GM10847 (cell line): ENCODE data around the gene WDR7.

Source experiments
- POLR2A ChIP-seq: IDR thresholded peaks from 2 replicates; pipeline ENCODE4 v1.6.1; 2011; ENCODE audit not compliant: insufficient read length; ENCODE audit errors: extremely low read depth

WDR7 gene

GRCh38 chr18:56959120-56959519, 308.0 kb downstream of the WDR7 start:
- TF ChIP-seq POLR2A = no peak

- TF ChIP-seq POLR2A = no peak
Observed at GRCh38 chr18:56962322-56962721, 311.2 kb downstream of the WDR7 start.

DNA sequence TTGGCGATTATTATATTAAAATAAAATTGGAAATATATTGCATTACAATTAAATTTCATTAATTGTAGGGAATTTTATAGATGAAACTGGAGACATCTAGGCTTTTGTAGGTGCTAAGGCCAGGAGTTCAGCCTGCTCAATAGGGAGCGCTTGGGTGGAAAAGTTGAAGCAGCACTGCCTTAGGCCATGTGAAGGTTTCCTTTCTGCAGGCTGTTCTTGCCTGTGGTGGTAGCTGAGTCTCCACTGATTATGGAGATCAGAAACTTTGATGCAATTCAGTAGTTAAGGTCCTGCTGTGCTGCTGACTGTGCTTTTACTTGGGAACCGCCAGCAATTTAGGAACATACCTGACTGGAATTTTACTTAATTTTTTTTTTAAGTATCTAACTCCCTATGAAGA, 315.9 kb downstream of the WDR7 start:
- TF ChIP-seq POLR2A = no peak

DNA sequence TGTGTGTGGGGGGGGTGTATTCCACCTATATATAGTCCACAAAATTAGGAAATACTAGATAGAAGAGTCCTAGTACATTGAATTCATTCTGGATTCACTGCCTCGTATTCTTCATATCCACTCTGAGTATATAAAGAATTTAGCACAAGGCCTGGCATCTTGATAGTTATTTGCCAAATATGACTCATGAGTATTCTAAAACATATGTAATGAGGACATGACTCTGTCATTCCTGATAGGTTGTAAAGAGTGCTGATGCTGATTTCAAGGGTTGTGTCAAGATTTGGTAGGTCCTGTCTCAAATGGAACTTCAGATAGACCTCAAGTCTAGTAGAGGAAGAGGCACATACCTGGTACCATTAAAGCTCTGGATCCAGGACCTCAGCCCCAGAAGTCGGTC, 322.3 kb downstream of the WDR7 start:
- TF ChIP-seq POLR2A = no peak

DNA sequence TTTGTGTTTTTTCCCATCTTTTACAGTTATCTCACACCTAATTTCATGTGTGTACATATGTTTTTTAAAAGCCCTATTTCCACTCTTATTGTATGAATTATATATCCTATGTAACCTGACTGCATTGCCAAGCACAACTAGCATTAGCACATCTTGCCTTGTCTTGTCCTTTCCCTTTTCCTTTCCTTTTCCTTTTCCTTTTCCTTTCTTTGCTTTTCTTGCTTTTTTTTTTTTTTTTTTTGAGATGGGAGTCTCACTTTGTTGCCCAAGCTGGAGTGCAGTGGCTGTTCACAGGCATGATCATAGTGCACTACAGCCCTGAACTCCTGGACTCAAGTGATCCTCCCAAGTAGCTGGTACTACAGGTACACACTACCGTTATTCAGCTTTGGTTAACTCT, 323.0 kb downstream of the WDR7 start:
- no peak for TF ChIP-seq POLR2A

- no peak for TF ChIP-seq POLR2A
Observed at GRCh38 chr18:56975276-56975675, 324.1 kb downstream of the WDR7 start.

DNA sequence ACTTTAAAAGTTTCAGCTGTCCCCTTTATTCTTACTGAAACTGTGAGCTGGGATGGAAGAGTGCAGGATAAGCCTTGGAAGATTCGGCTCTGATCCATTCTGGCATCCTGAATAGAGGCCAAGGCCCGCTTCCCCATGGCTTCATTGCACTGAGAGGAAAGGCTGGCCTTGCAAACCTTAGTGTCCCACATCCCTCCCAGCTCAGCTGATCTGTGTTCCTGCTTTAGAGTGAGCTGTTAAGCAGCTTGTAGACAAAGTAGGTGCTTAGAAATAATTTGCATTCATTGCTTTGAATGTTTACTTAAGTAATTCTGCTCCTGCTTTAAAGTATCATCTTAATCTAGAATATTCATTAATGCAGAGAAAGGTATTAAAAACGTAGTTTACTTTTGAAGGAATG, 326.1 kb downstream of the WDR7 start:
- TF ChIP-seq POLR2A = no peak

GRCh38 chr18:56977771-56978170, 326.6 kb downstream of the WDR7 start:
- no peak for TF ChIP-seq POLR2A

DNA sequence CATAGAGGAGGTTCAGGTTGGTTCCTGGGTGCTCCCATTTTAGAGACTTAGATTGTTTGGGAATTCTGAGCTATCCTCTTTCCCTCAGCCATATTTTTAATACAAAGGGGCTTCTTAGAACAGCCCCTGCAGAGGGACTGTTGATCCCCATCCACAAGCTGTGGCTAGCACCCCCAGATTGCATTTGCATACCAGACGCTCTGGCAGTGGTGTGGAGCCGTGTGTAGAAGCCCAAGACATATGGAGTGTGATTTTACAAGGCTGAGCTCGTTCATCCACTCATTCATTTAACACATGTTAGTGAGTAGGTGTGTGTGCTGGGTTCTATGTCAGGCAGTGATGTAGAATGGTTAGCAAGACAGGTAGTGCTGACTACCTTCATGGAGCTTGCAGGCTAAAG, 329.0 kb downstream of the WDR7 start:
- no peak for TF ChIP-seq POLR2A

DNA sequence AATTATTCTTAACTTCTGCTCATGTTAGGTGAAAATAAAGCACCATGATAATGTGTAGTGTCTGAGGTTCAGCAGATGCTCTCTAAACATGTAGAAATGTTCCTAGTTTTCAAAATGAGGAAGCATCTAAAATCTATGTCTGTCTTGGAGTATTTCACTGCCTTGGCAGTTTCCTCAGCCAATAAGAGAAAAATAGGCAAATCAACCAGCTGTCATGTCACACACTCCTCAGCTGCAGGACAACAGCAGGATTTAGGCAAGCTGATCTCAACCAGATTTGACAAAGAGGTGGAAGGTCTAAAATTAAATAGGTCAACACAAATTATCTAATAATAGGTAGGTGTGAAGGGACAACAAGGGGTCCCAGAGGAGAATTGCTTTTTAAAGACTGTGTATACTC, 331.6 kb downstream of the WDR7 start:
- TF ChIP-seq POLR2A = no peak

GRCh38 chr18:56983275-56983992, 332.3 kb downstream of the WDR7 start:
- TF ChIP-seq POLR2A = no peak

GRCh38 chr18:56984731-56985130, 333.6 kb downstream of the WDR7 start:
- no peak for TF ChIP-seq POLR2A

DNA sequence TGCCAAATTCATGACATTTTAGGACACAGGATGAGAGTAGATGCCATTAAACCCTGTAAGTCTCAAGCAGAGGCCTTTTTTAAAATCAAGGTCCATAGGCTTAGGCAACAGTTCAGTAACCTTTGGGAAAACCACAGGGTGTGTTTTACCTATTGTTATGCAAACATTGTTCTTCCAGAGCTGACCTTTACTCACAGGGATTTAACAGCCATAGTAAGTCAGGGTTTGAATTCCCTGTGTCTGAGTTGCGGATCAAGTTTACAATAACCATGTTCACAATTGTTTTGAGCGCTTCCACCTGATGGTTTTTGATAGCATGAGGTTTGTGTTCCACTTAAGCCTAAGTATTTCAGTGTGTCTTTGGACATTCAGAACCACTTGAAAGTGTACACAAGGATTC, 335.7 kb downstream of the WDR7 start:
- TF ChIP-seq POLR2A = no peak

DNA sequence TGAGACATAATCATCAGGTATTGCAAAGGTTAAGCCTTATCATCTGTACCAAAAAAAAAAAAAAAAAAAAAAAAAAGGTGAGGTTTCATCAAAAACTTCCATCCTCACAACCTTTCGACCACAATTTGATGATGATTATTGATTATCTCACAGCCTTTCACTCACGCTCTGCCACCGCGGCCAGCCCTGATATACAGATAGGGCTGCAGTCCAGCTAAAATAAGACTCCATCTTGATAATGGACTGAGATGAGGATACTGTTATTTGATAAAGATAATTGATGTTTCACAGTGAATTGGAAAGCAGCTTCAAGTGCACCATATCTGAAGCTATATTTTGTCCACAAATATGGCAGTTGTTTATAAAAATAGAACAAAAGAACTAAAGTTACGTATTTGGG, 336.1 kb downstream of the WDR7 start:
- TF ChIP-seq POLR2A = no peak

DNA sequence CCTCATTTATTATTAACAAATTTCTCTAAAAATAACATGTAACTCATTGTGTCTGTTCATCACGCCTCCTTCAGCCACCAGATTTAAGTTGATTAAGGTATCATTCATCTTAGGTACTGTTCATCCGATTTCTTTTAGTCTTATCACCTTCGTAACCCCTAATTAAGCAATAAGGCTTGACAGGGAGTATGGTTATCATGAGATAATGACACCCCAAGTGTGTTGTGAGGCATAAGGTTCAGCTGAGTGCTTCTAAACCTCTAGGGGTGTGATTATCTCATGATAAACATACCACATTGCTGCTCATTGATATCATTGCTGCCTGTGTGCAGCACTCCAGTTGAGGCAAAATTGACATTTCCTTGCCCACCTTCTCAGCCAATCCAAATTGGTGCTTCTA, 336.9 kb downstream of the WDR7 start:
- no peak for TF ChIP-seq POLR2A

DNA sequence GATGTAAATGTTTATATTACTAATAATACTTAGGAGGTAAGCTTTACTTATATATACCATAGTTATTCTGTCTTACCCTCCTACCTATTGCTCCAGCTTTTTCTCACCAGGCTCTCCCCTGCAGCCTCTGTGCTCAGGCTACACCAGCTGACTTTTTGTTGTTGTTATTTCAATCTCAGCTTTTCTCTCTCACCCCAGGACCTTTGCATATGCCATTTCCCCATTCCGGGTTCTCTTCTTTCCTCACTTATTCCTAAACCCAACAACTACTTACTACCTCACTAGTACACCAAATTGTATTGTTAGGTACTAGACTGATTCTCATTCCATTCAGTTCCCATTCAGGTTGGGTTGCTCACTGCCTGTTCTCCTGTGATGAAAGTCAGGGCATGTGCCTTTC, 339.5 kb downstream of the WDR7 start:
- TF ChIP-seq POLR2A = no peak

- TF ChIP-seq POLR2A = no peak
Observed at GRCh38 chr18:56992777-56993176, 341.6 kb downstream of the WDR7 start.

GRCh38 chr18:56995579-56996188, 344.5 kb downstream of the WDR7 start:
- TF ChIP-seq POLR2A = no peak

DNA sequence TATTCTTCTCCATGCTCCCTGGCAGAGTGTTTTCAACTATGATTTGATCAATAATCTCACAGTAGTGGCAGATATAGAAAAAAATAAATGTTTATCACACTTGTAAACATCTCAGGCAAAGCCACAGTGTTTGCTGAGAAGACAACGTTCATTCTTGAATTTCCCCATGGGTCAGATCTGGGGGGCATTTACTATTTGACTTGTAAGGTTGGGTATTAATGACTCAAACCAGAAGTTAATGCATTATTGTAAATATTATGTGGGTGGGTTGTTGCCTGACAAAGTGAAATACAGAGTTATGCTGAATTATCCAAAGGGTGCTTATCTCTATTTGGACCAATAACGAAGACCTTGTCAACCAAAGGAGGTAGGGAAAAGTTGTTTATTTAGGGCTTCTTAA, 346.0 kb downstream of the WDR7 start:
- no peak for TF ChIP-seq POLR2A
